Stimulated activated CD4-positive, alpha-beta T cell treated with anti-CD3 and anti-CD28 coated beads, TNF-alpha, amount 100 ng/mL, for 24 hours (primary cell): ENCODE measurements around the gene CSNK1G1.

Source experiments
- DNase-seq, 3 experiments: peaks; one replicate each; pipeline ENCODE4 v3.0.0-alpha.2; 2020; ENCODE audit warnings: low read depth in 3 of 3

Gene CSNK1G1

DNA sequence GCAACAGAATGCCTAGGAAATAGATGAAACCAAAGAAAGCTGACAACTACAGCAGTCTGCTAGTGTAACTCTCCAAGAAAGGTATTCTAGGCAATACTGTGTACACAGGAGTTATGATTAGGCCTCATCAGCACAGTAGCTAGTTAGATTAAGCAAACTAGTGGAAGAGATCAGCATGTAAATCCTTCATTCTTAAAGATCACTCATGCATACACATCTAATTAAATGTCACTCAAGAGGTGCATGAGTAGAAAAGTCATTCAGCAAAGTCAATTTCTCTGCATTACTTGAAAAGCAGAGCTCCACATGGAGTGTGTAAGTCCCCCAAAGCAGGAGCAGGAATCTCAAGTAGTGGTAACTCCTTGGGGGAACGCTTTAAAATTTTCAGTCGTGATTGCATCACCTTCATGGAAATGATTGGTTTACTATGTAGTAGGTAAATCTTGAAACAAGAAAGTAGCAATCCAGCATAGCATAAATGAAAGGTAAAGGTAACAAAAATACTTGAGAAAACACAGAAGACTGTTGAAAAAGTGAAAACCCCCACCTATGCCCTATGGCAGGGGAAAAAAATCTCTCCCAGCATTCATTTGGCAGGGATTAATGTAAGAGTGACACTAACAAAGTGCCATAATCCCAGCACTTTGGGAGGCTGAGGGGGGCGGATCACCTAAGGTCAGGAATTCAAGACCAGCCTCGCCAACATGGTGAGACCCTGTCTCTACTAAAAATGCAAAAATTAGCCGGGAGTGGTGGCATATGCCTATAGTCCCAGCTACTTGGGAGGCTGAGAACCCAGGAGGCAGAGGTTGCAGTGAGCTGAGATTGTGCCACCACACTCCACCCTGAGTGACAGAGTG, 163.8 kb downstream of the CSNK1G1 start:
- no peak for DNase-seq

DNA sequence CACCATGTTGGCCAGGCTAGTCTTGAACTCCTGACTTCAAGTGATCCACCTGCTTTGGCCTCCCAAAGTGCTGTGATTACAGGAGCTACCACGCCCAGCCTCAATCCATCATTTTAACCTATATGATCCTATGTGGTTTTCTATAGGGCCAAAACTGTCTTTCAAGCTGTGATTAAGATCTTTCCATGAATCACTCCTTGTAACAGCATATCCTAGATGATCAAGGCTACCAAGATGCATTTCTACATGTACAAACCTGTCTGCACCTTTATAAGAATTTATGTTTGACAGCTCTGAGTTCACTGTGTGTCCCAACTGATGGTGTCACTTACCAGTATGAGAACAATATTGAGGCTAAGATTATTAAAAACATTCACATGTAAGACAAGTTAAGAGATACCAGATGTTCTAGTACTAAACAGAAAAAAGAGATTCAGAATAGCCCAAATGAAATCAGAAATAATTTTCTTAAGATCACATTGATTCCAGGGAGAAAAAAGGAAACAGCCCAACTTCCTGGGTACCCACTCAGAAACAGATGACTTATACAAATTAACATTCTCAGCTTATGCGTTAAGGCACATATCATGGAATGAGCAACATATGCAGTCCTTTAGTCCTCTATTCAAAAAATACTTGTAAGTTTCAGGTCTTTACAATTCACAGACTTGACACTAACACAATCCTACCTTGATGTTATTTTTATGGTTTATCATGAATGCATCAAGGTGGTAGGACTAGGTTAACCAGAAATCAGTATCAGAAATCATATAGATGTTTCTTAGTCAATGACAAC, 168.4 kb downstream of the CSNK1G1 start:
- no peak for DNase-seq

DNA sequence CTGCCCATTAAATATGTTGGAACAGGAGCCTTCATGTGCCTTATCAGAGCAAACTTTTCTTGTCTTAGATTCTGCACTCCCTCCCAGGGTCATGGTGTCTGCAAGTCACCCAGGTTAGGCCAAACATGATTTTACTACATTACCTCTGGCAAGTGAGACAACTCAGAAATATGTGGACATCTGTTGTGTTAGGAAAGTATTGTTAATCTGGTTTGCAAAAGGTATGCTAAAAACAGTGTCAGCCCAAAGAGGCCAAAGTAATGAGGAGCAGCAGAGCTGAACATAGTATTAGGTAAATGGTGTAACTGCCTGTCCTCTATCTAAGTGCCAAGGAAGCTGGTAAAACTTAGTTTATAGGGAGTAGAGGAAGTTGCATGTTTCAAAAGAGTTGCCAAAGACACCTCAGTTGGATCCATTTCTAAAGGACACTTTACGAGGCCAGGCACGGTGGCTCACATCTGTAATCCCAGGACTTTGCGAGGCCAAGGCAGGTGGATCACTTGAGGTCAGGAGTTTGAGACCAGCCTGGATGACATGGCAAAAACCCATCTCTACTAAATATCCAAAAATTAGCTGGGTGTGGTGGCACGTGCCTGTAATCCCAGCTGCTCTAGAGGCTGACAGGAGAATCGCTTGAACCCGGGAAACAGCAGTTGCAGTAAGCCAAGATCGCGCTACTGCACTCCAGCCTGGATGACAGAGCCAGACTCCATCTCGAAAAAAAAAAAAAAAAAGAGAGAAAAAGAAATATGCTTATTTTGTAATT, 170.6 kb downstream of the CSNK1G1 start:
- no peak for DNase-seq

DNA sequence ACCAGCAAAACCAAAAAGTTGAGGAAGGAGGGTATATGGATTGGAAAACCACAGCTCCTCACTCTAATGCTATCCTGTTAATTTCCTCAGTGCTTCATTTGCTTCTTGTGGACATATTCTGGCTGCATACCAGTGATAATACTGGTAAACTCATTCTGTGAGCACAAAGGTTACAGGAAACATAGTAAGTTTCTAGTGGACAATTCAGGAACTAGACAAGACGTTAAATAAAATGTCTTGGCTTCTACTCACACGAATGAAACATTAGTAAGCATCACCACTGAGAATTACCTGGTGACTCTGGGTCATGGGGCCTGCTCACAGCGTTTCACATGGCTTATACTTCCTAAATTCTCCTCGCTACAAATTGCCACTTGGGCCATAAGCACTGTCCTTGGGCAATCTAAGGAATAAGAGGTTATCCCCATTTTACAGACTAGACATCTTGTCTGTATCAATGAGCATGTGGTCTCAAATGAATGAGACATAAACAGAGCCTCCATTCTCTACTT, 173.1 kb downstream of the CSNK1G1 start:
- DNase-seq = no peak

DNA sequence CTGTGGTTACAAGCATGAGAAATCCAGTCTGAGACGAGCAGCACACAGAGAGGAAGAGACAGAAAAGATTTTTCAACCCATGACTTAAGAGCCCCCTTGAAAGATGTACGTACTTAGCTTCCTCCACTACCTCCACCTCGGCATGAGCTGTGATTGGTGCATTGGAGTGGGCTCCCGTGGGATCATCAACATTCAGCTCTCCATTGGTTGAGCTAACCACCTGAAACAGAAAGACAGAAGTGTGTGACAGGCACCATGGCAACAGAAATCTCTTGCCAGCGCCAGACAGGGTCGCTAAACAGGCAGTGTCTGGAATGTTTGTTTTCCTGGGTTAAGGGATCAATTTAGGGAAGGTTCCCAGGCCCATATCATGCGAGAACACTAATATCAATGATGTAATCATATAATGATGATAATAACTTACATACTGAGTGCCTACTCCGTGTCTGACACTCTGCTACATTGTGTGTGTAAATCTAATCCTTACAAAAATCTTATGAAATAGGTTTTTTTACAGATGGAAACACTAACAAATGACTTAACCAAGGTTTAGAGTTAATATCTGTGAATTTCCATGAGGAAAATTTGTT, 175.6 kb downstream of the CSNK1G1 start:
- DNase-seq = no peak

DNA sequence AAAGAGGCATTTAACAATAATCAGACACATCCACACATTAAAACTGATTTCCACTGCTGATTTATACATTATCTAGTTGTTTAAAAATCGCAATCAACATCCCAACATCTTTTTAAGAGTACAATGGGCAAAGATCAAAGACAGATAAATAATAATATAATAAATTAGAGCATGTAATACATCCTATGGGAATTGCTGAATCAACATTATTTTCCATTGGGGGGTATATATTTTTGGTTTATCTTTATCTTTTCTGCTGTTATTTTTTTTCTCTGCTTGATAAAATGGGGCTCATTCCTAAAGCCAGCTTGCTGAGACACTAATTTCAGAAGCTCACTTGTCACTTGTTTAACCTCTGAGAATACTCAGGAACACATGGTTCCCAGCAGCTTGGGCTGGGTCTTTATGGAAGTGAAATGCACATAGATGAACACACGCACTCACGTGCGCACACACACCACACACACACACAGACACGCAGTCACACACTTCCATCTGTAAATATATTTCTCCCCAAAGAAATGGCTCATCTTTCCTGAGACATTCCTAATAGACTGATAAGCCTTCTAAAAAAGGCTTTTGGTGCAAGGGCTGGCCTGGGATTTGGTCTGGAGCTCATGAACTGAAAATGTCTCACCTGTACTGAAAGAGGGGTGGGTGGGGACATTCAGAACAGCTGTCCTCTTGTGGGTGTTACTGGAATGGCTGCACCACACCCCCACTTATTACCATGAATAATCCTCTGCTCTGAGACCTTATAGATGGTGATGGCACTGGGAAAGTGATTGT, 189.7 kb downstream of the CSNK1G1 start:
- no peak for DNase-seq

DNA sequence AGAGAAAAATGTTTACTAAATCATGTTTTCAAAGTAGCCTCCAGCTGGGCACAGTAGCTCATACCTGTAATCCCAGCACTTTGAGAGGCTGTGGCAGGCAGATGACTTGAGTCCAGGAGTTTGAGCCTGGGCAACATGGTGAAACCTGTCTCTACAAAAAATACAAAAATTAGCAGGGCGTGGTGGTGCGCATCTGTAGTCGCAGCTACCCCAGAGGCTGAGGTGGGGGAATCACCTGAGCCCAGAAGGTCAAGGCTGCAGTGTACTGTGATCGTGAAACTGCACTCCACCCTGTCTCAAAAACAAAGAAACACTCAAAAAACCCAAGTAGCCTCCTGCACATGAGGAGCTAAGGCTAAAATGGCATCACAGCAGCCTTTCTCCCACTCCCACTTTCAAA, 191.5 kb downstream of the CSNK1G1 start:
- DNase-seq = no peak

DNA sequence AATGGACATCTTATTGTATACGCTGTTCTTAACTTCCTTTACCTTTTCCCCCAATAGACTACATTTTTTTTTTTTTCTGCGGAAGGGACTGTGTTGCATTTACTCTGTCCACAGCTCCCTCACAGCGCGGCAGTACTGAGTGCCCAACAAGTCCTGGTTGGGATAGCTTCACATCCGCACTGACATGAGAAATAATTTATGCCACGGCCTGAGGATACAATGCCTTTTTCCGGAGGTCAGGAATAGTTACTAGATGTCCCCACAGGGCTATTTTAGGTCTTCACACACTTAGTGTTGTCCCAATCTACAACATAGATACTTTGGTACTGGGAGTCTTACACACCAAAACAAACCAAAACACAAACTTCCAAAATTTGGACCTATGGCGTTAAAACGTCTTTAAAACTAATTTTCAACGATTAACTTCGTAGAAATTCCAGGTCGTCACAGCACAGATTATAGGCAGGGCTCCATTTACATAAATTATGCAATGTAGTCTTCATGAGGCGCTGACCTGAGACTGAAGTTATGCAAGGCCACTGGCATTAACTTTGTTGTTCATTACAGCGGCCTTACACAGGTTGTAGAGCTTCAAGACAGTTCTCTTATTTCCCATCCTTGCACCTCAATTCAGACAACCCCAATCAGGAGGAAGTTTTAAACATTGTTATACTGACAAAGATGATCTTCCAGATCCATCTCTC, 192.2 kb downstream of the CSNK1G1 start:
- DNase-seq = no peak

DNA sequence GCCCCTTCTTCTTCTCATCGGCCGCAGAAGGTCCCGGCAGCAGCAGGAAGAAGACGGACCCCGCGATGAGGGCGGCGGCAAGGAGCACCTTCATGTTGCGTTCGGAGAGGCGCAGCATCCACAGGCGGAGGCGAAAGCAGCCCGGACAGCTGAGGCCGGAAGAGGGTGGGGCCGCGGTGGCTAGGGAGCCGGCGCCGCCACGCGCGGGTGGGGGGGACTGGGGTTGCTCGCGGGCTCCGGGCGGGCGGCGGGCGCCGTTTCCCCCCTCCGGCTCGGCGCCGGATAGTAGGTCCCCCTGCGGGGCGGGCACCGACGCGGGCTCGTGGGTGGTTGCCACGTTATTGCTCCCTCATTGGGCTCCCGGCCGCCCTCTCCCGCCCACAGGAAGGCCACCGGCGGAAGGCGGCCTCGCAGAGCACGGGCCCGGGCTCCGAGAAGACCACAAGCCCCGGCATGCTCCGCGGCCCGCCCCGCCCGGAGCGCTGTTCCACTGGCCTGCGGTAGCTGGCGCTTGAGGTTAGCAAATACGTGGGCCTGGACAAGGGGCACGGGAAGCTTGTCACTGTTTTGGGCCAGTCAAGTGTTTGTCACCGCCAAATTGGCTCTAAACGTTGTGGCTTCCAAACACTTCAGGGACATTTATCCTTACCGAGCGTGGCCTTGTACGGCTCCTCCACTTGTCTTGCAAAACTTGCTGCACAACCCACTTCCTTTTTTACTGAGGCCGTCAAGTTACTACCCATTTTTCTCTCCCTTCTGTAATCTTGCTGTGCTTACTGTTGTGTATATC, 192.9 kb downstream of the CSNK1G1 start, which contains the start of gene PPIB:
Gene PPIB (minus strand): TSS at position 154 of the 790 bp plus-strand sequence. CDS start 36 bp downstream, at position 118.
- peak; percentile 93 to 96 (median 94) for DNase-seq

DNA sequence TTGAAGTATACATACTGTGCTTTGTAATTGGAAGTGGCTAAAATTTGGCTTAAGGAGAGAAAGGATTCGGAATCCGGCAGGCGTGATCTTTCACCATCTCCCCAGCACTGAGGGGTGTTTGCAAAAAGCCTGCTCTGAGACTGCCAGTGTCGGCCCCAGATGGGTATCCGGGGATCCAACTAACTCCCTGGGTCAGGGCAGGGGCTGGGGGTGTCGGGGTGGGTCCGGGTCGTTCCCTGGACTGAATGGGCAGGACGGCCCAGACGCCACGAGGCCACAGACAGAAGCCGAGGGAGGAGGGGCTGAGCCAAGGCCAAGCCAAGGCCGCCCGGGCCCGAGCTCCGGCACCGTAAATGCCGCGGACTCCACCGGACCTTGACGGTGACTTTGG, 193.5 kb downstream of the CSNK1G1 start:
- DNase-seq = no peak

DNA sequence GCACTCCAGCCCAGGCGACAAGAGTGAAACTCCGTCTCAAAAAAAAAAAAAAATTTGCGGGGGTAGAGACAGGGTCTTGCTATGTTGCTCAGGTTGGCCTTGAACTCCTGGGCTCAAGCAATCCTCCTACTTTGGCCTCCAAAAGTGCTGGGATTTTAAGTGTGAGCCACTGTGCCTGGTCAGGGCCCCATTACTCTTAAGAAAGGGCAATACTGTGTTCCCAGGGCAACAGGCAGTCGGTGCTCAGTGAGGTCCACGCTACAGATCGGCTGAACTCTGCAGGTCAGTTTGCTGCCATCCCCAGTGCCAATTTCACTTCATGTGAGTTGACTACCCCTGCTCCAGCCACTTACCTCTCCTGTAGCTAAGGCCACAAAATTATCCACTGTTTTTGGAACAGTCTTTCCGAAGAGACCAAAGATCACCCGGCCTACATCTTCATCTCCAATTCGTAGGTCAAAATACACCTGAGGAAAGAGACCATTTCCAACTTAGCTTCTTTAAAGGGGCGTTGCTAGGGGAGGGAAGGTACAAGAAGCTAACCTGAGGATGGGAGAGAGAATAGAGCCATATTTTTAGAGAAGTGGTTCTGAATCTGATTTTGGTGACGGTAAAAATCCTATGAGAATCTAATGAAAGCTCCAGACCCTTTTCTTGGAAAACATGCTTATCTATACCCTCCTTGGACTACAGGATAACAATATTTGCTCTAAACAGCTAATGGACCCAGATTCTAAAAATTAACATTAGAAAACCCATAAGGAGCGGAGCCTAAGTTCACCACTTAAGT, 194.1 kb downstream of the CSNK1G1 start:
- no peak for DNase-seq

DNA sequence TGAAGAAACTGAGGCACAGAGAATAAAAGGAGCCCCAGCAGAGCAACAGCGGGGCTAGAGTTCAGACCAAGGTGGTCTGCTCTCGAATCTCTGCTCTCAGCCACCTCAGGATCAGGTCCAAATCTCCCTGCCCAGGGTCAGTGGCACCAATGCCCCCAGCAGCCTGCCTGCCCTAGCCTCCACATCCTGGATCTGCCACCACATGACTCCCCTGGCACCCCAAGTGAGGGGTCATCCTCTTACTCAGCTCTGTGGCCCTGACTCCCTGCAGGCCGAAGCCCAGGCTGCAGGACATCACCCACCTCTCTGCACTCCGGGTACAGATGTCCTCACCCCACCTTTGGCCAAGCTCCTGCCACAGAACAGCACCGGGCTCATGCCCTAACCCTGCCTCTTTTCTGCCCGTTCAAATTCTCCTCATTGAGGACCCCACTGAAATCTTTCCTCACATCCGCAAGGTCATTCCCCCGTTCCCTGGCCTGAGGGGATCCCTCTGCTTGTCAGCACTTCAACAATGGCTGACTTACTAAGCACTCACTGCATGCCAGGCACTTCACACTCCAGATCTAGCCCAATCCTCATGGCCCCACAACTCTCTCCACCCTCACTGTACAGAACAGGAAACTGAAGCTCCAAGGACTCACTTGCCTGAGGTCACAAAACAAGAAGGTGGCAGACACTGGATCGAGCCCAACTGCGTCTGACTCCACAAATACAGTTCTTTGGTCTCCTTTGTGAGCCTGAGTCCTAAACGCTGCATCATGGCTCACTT, 197.4 kb downstream of the CSNK1G1 start:
- DNase-seq = no peak

DNA sequence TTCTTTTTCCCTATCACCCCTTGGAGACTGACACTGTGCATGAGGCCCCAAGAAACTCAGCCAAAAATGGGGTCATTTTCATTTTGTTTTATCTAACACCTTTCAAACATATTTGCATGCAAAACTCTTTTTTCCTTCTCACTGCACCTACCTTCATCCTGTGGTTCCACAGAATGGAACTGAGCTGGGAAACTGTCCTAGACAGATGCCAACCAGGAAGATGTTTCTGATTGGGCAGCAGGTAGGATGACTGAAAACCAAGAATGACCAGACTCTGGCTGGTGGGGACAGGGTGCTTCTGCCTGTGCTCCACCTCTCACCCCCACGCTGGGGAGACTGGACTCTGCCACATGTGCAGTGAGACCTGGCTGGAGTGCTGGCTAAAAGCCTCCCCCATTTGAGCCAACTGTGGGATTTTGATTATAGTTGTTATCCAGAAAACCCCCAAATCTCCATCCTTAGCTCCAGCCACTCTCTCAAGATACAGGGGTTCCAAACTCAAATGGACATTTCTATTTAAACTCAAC, 198.3 kb downstream of the CSNK1G1 start:
- no peak for DNase-seq

DNA sequence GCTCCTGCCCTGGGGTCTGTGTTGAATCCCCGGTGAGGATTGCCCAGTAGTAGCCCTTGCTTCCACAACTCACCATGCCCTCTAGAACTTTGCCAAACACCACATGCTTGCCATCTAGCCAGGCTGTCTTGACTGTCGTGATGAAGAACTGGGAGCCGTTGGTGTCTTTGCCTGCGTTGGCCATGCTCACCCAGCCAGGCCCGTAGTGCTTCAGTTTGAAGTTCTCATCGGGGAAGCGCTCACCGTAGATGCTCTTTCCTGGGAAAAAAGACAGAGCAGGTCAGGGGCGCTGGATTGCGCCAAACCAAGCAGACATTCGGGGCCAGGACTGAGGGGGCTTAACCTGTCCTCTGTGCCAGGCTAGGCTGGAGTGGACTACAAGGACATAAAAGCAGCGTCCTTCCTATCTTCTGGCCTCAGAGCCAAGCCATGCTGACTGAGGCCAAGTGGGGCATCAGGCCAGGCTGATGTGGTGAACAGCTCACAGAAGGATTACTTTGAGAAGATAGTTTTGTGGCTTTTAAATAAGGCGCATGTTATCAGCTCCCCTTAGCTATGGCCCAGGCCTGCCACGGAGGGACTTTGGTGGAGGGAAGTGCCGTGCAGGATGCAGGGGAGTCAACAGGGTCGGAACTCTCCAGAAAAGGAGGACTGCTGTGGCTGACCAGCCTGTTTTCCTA, 199.2 kb downstream of the CSNK1G1 start:
- DNase-seq = no peak

DNA sequence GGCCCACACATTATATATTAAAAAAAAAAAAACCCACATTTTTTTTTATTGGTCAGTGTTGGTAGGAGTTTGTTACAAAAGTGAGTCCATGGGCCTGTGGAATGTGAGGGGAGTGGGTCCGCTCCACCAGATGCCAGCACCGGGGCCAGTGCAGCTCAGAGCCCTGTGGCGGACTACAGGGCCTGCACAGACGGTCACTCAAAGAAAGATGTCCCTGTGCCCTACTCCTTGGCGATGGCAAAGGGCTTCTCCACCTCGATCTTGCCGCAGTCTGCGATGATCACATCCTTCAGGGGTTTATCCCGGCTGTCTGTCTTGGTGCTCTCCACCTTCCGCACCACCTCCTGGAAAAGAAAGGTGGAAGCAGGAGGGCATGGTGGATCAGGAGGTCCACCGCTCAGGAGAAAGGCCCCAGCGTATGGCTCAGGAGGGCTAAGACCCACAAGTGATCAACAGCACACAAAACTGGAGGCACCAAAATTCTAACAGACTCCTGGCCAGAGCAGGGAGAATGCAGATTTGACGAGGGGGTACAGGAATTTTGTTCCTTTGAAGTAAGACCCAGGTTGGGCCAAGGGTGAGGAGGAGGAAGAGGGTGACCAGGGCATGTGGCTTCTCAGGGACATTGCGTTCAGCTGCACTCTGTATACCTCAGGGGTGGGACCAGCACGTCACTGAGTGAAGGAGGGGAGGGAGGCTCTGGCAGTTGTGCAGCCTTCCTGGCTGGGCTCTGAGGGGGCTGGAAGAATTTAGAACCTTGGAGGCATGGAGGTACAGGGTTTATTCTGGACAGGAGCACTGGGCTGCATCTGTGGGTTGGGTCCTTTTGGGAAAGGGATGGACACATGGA, 199.9 kb downstream of the CSNK1G1 start:
- no peak for DNase-seq
